CD8-positive, alpha-beta memory T cell (primary cell): ENCODE data around the gene TPST2. TPM values are rescaled to one million over a fixed set of nuclear protein-coding genes. Genes with fewer than 3 reads are reported as not detected.

Source experiments
- CTCF ChIA-PET: fragments of 350-600 bp; sonication (Branson Sonifier 250); formaldehyde crosslinking; loops from one replicate; lab custom pipeline; 2021; ENCODE audit warnings: antibody characterized with exemption; lab: Charles Lee
- POLR2A ChIA-PET: fragments of 350-600 bp; sonication (Branson Sonifier 250); formaldehyde crosslinking; loops from one replicate; lab custom pipeline; 2021; ENCODE audit warnings: antibody characterized with exemption; lab: Charles Lee
- DNase-seq, 5 donors: peaks; one replicate each; pipeline versions ENCODE4 v3.0.0 to v3.0.0-alpha.2; 2020 to 2022; ENCODE audit warnings: mixed read lengths in 1 of 5
- H3K27ac ChIP-seq: one replicate; pipeline ENCODE4 v1.7.0; 2013; ENCODE audit warnings: low read depth, mild to moderate bottlenecking, low read length, moderate library complexity
- H3K27me3 ChIP-seq: 2 replicates; pipeline ENCODE4 v1.7.0; 2013; ENCODE audit warnings: low read length, mild to moderate bottlenecking; ENCODE audit not compliant: insufficient read depth, poor library complexity, severe bottlenecking
- H3K36me3 ChIP-seq: 2 replicates; pipeline ENCODE4 v1.7.0; 2013; ENCODE audit warnings: mild to moderate bottlenecking, low read length, moderate library complexity; ENCODE audit not compliant: insufficient read depth
- H3K4me1 ChIP-seq: 2 replicates; pipeline ENCODE4 v1.7.0; 2013; ENCODE audit warnings: mild to moderate bottlenecking, low read length, moderate library complexity; ENCODE audit not compliant: insufficient read depth
- H3K4me3 ChIP-seq: 2 replicates; pipeline ENCODE4 v1.7.0; 2013; ENCODE audit warnings: mild to moderate bottlenecking, low read length
- H3K9me3 ChIP-seq: 2 replicates; pipeline ENCODE4 v1.7.0; 2013; ENCODE audit warnings: mild to moderate bottlenecking, low read length
- H3K27ac Mint-ChIP-seq, 8 donors: one replicate each; pipeline ENCODE4 v1.8.0; 2020 to 2021; ENCODE audit warnings: mixed read lengths in 8 of 8, mild to moderate bottlenecking in 6 of 8, inconsistent platforms in 3 of 8, moderate library complexity in 3 of 8
- H3K27me3 Mint-ChIP-seq, 2 donors: one replicate each; pipeline ENCODE4 v1.8.0; 2020 to 2021; ENCODE audit warnings: mixed read lengths in 2 of 2, mild to moderate bottlenecking in 1 of 2, moderate library complexity in 1 of 2
- H3K36me3 Mint-ChIP-seq, 3 donors: one replicate each; pipeline ENCODE4 v1.8.0; 2020 to 2021; ENCODE audit warnings: mixed read lengths in 3 of 3, inconsistent platforms in 1 of 3, mild to moderate bottlenecking in 1 of 3
- H3K4me1 Mint-ChIP-seq, 3 donors: one replicate each; pipeline ENCODE4 v1.8.0; 2020 to 2021; ENCODE audit warnings: mixed read lengths in 3 of 3, inconsistent platforms in 1 of 3, mild to moderate bottlenecking in 1 of 3
- H3K4me3 Mint-ChIP-seq, 7 donors: one replicate each; pipeline ENCODE4 v1.8.0; 2020 to 2021; ENCODE audit warnings: mixed read lengths in 7 of 7, mild to moderate bottlenecking in 6 of 7, moderate library complexity in 4 of 7, inconsistent platforms in 2 of 7
- H3K9me3 Mint-ChIP-seq, 5 donors: one replicate each; pipeline ENCODE4 v1.8.0; 2020 to 2022; ENCODE audit warnings: mixed read lengths in 5 of 5, mild to moderate bottlenecking in 3 of 5, moderate library complexity in 2 of 5, inconsistent platforms in 1 of 5
- polyA plus RNA-seq: library from polyadenylated mRNA; unstranded; fragments of 300-500 nt; fragmentation: Illumina TruSeq; gene quantifications from one replicate; pipeline ENCODE4 v1.2.3, GENCODE V29; 2021
- total RNA-seq, 2 experiments: library from RNA; stranded (reverse); gene quantifications; one replicate each; pipeline ENCODE4 v1.2.3, GENCODE V29; 2021

TPST2 gene
- total and polyA plus RNA-seq, 3 experiments from 2014 or later = 36.7 to 201 (median 37.3) TPM

DNA sequence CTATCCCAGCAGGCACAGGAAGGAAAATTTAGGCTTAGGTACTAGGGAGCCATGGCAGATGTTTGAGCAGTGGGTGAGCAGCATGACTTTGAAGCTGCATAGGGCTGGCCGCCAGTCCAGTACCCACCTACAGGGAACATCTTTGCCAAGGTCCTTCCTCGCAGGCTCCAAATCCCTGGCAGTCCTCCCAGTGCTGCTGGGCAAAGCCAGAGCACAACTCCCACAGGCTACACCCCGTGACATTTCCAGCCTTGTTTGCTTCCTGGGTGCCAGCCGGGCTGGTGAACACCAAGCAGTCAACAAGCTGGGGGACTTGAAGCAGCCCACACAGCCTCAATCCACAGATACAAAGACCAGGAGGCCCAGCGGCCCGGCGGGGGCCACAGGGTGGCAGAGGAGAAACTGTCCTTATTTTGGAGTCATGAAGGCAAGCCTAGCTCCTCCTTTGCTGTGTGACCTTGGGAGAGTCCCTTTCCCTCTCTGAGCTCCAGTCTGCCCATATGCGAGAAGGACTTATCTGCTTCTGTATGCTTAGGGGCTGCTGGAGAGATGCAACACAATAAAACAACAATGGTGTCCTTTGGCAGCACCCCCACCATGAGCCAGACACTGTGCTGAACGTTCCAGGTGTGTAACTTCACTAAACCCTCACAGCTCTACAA is 28.0 kb downstream of the TPST2 start:
- Histone ChIP-seq H3K27me3 (no peaks in the 10 kb centered on the region), H3K36me3 (peaks cover 7% of the 10 kb centered on the region), H3K27ac (no peak overlapping the region), H3K4me3 (no peak overlapping the region), H3K4me1 (peaks cover 12% of the 10 kb centered on the region), H3K9me3 (no peaks in the 10 kb centered on the region)
- ChIA-PET CTCF (interaction anchor here (1.0 to 1.4 kb wide), 2 partner anchors 59 to 111 kb away, joined by 3 read pairs; no protein-coding TSS in a partner anchor), POLR2A (interaction anchor here (0.6 kb wide), 1 partner anchor 82 kb away, joined by 4 read pairs; no protein-coding TSS in a partner anchor)
- H3K36me3 Mint-ChIP-seq = peaks cover 0 to 50% (median 3%) of the 10 kb centered on the region in 3 donors
- no peak for DNase-seq
- H3K4me3 Mint-ChIP-seq = no peak overlapping the region
- peaks cover 0 to 2% of the 10 kb centered on the region in 2 donors for H3K27me3 Mint-ChIP-seq
- peak overlapping the region in 7 of 8 donors; percentile 41 to 90 (median 68) for H3K27ac Mint-ChIP-seq
- H3K9me3 Mint-ChIP-seq = no peaks in the 10 kb centered on the region
- H3K4me1 Mint-ChIP-seq = peaks cover 66 to 92% (median 81%) of the 10 kb centered on the region in 3 donors

DNA sequence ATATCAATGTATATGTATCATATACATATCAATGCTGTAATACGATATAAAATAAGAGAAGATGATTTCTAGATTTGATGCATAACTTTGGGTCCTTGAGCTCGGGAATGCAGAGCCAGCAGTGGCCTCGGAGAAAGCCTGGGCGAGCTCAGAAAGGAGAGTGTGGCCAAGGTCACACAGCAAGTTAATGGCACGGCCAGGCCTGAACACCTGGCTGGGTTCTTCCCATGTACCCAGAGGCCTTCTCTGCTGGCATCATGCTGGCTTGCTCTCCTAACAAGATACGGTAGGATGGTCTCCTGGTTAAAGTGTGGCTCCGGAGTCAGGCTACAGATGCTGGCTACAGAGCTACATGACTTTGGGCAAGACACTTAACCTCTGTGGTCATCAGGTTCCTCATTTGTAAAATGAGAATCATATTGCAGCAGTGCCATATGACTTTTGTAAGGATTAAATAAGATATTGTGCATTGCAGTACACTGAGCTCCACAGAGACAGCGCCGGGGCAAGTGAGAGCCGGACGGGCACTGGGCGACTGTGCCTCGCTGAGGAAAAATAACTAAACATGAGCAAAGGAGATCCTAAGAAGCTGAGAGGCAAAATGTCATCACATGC is 29.9 kb downstream of the TPST2 start:
- Histone ChIP-seq H3K4me3 (no peak overlapping the region), H3K4me1 (peaks cover 9% of the 10 kb centered on the region), H3K27ac (no peak overlapping the region), H3K27me3 (no peaks in the 10 kb centered on the region), H3K9me3 (no peaks in the 10 kb centered on the region), H3K36me3 (peaks cover 7% of the 10 kb centered on the region)
- peak overlapping the region in 5 of 8 donors; percentile 51 to 81 (median 58) for H3K27ac Mint-ChIP-seq
- no peaks in the 10 kb centered on the region for H3K9me3 Mint-ChIP-seq
- ChIA-PET POLR2A (no interaction called here), CTCF (no interaction called here)
- H3K4me1 Mint-ChIP-seq = peaks cover 58 to 90% (median 68%) of the 10 kb centered on the region in 3 donors
- H3K36me3 Mint-ChIP-seq = peaks cover 0 to 54% (median 3%) of the 10 kb centered on the region in 3 donors
- H3K27me3 Mint-ChIP-seq = peaks cover 0 to 2% of the 10 kb centered on the region in 2 donors
- H3K4me3 Mint-ChIP-seq = no peak overlapping the region
- no peak for DNase-seq

DNA sequence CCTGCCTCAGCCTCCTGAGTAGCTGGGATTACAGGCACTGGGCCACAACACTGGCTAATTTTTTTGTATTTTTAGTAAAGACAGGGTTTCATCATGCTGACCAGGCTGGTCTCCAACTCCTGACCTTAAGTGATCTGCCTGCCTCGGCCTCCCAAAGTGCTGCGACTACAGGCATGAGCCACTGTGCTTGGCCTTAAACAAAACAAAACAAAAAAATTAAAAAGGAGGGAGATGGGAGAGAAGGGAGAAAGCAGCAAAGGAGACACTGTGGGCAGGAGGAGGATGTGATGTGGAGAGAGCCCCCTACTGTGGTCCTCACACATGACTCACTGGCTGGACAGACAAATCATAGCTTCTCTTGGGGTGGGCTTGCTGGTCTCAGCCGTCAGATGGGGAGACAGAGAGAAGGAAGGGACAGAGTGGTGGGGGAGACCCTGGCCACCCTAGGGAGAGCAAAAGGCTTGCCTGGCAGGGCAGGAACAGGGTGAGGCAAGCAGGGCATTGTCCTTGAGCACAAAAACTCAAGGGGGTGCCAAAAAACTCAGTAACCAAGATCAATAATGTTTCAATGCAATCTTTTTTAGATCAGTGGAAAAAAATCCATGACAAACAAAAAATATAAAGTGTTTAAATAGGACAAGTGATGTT is 31.6 kb downstream of the TPST2 start:
- no peak for DNase-seq
- Mint-ChIP-seq H3K9me3 (no peaks in the 10 kb centered on the region), H3K4me1 (peaks cover 55 to 90% (median 67%) of the 10 kb centered on the region in 3 donors), H3K36me3 (peaks cover 0 to 40% (median 4%) of the 10 kb centered on the region in 3 donors), H3K4me3 (no peak overlapping the region), H3K27ac (peak overlapping the region in 7 of 8 donors; percentile 28 to 92 (median 66)), H3K27me3 (peaks cover 0 to 2% of the 10 kb centered on the region in 2 donors)
- ChIA-PET CTCF (interaction anchor here (1.4 kb wide), 1 partner anchor 21 kb away, joined by 3 read pairs; no protein-coding TSS in a partner anchor), POLR2A (no interaction called here)
- H3K36me3 ChIP-seq = no peaks in the 10 kb centered on the region
- no peak overlapping the region for H3K27ac ChIP-seq
- H3K4me1 ChIP-seq = no peaks in the 10 kb centered on the region
- H3K27me3 ChIP-seq = no peaks in the 10 kb centered on the region
- H3K9me3 ChIP-seq = no peaks in the 10 kb centered on the region
- no peak overlapping the region for H3K4me3 ChIP-seq

DNA sequence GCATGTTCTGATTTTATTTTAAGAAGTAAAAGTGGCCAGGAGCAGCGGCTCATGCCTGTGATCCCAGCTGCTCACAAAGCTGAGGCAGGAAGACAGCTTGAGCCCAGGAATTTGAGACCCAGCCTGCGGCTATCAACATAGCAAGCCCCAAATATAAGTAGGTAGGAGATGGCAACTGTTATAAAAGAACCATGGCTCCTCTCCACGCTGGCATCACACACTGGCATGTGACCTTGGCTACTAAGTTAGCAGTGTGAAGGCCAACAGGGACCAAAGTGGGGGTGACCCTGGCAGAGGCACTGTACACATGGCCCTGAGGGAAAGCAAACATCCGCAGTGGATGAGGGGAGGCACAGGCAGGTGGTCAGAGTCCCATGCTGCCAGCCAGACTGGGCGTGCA is 33.0 kb downstream of the TPST2 start:
- Histone ChIP-seq H3K9me3 (no peaks in the 10 kb centered on the region), H3K27ac (no peak overlapping the region), H3K36me3 (no peaks in the 10 kb centered on the region), H3K4me3 (no peak overlapping the region), H3K27me3 (no peaks in the 10 kb centered on the region), H3K4me1 (no peaks in the 10 kb centered on the region)
- H3K36me3 Mint-ChIP-seq = peaks cover 0 to 44% (median 4%) of the 10 kb centered on the region in 3 donors
- peak overlapping the region in 6 of 8 donors; percentile 10 to 86 (median 30) for H3K27ac Mint-ChIP-seq
- H3K9me3 Mint-ChIP-seq = no peaks in the 10 kb centered on the region
- ChIA-PET CTCF (interaction anchor here (1.0 to 1.1 kb wide), 2 partner anchors 9 to 192 kb away, joined by 3 read pairs; no protein-coding TSS in a partner anchor), POLR2A (no interaction called here)
- H3K27me3 Mint-ChIP-seq = peaks cover 0 to 2% of the 10 kb centered on the region in 2 donors
- no peak overlapping the region for H3K4me3 Mint-ChIP-seq
- DNase-seq = no peak
- peaks cover 49 to 88% (median 65%) of the 10 kb centered on the region in 3 donors for H3K4me1 Mint-ChIP-seq

DNA sequence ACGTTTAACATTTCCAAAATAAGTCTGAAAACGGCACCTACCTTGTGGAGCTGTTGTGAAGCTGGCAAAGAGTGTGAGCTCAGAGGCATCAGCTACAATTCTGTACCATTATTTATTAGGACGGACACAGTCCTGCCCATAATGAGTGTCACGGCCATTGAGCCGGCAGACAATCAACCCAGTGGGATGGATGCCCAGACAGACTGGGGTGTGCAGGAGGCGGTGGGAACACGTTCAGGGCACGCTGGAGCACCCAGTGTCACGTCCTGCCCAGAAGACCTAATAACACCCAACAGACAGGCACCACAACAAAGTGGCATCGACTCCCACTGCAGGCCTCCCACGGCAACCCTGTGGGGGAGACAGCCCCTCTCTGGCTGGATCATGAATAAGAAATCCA is 34.5 kb downstream of the TPST2 start:
- Mint-ChIP-seq H3K27me3 (no peaks in the 10 kb centered on the region), H3K27ac (peak overlapping the region in 2 of 8 donors; percentile 30 to 45), H3K4me3 (no peak overlapping the region), H3K4me1 (peaks cover 50 to 90% (median 64%) of the 10 kb centered on the region in 3 donors), H3K9me3 (no peaks in the 10 kb centered on the region), H3K36me3 (peaks cover 0 to 48% (median 6%) of the 10 kb centered on the region in 3 donors)
- no peaks in the 10 kb centered on the region for H3K9me3 ChIP-seq
- H3K4me3 ChIP-seq = no peak overlapping the region
- no peaks in the 10 kb centered on the region for H3K4me1 ChIP-seq
- no peak overlapping the region for H3K27ac ChIP-seq
- H3K27me3 ChIP-seq = no peaks in the 10 kb centered on the region
- CTCF ChIA-PET = interaction anchor here (1.0 kb wide), 1 partner anchor 14 kb away, joined by 3 read pairs; no protein-coding TSS in a partner anchor
- DNase-seq = no peak
- POLR2A ChIA-PET = no interaction called here
- H3K36me3 ChIP-seq = no peaks in the 10 kb centered on the region

DNA sequence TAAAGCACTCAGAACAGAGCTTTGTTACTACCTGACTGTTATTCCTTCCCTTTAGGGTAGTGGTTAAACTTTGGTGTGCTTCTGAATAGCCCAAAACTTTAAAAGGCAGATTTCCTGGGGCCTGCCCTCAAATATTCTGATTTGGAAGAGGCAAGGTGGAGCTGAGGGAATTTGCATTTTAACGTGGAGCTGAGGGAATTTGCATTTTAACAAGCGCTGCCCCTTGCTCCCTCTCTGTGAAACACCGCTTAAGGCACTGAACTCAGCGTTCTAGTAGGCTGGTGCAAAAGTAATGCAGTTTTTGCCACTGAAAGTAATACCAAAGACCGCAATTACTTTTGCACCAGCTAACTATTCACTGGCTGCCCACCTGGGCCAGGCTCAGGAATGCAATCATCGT is 35.0 kb downstream of the TPST2 start:
- H3K27ac ChIP-seq = no peak overlapping the region
- H3K36me3 ChIP-seq = no peaks in the 10 kb centered on the region
- H3K4me3 ChIP-seq = no peak overlapping the region
- CTCF ChIA-PET = interaction anchor here (1.0 kb wide), 1 partner anchor 13 kb away, joined by 3 read pairs; no protein-coding TSS in a partner anchor
- H3K27me3 ChIP-seq = no peaks in the 10 kb centered on the region
- H3K9me3 Mint-ChIP-seq = no peaks in the 10 kb centered on the region
- no peaks in the 10 kb centered on the region for H3K9me3 ChIP-seq
- peak overlapping the region in 2 of 8 donors; percentile 6 to 15 for H3K27ac Mint-ChIP-seq
- POLR2A ChIA-PET = no interaction called here
- no peaks in the 10 kb centered on the region for H3K4me1 ChIP-seq
- H3K4me3 Mint-ChIP-seq = no peak overlapping the region
- peaks cover 0 to 50% (median 6%) of the 10 kb centered on the region in 3 donors for H3K36me3 Mint-ChIP-seq
- no peaks in the 10 kb centered on the region for H3K27me3 Mint-ChIP-seq
- peaks cover 50 to 90% (median 65%) of the 10 kb centered on the region in 3 donors for H3K4me1 Mint-ChIP-seq
- DNase-seq = no peak

DNA sequence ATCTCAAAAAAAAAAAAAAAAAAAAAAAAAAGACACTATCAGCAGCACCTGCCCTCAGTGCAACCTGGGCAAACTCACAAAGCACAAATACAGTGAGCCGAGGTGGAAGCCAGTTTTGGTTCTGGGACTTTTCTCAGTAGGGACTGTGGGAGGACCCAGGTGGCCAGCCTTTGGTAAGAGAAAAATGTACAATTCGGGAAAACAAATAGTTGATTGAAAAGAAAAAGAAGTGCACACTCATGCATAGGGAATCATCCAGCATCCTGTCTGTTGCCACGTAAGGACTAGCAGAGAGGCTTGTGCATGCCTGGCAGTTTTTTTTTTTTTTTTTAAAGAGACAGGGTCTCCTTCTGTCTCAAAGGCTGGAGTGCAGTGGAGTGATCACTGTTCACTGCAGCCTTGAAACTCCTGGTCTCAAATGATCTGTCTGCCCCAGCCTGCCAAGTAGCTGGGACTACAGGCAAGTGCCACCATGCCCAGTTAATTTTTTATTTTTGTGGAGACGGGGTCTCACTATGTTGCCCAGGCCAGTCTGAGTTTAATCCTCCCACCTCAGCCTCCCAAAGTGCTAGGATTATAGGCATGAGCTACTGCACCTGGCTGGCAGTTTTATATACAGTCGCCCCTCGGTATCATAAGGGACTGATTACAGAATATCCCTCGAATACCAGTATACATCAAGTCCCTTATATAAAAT is 36.7 kb downstream of the TPST2 start:
- Histone ChIP-seq H3K4me1 (no peaks in the 10 kb centered on the region), H3K27me3 (no peaks in the 10 kb centered on the region), H3K27ac (no peak overlapping the region), H3K36me3 (no peaks in the 10 kb centered on the region), H3K4me3 (no peak overlapping the region), H3K9me3 (no peaks in the 10 kb centered on the region)
- ChIA-PET CTCF (no interaction called here), POLR2A (no interaction called here)
- peak overlapping the region in 7 of 8 donors; percentile 5 to 89 (median 50) for H3K27ac Mint-ChIP-seq
- H3K4me1 Mint-ChIP-seq = peaks cover 43 to 83% (median 57%) of the 10 kb centered on the region in 3 donors
- no peak for DNase-seq
- H3K36me3 Mint-ChIP-seq = peaks cover 0 to 44% (median 3%) of the 10 kb centered on the region in 3 donors
- peak overlapping the region in 1 of 7 donors; percentile 36 for H3K4me3 Mint-ChIP-seq
- no peaks in the 10 kb centered on the region for H3K27me3 Mint-ChIP-seq
- H3K9me3 Mint-ChIP-seq = no peaks in the 10 kb centered on the region
